ENCODE measurements around the gene SRGAP3.

Gene SRGAP3

DNA sequence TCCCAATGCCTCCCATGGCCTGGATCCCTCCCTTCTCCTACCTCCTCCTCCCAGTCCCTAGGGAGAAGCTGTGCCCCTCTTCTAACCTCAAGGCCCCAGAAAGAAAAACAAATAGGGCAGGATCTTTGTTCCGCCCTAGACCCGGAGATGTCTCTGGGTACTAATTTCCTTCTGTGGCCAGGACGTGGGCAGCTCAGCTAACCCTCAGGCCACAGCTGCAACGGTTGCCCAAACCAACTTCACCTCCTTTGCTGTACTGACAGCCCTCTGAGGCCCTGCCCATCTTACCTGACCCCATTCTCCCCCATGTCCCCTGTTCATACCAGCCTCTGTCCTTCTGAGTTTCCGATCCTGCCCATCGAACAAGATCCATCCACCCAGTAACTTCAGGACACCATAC, 70.7 kb downstream of the SRGAP3 start:
- ChIA-PET POLR2A (no interaction called here), CTCF (no interaction called here)
- DNase-seq, result no peak
- Histone ChIP-seq H3K36me3 (ENCODE audit: control insufficient read depth in 4 of 4, insufficient read depth in 4 of 4, low read length in 3 of 4) (no peaks in the 10 kb centered on the region), H3K4me1 (ENCODE audit: control extremely low read depth in 1 of 4, control insufficient read depth in 4 of 4, insufficient read depth in 4 of 4, low read length in 3 of 4) (peaks cover 10 to 74% (median 35%) of the 10 kb centered on the region in 4 experiments), H3K4me3 (ENCODE audit: control insufficient read depth in 1 of 7, extremely low read depth in 1 of 7, insufficient read depth in 4 of 7, low read depth in 2 of 7, low read length in 6 of 7) (peak overlapping the region in 1 of 7 experiments; percentile 31), H3K9me3 (ENCODE audit: control extremely low read depth in 1 of 5, control insufficient read depth in 4 of 5, insufficient read depth in 2 of 5, low read depth in 1 of 5, low read length in 4 of 5) (no peaks in the 10 kb centered on the region), H3K27ac (ENCODE audit: insufficient read depth in 1 of 2, low read depth in 1 of 2, low read length in 2 of 2, poor library complexity in 1 of 2, severe bottlenecking in 2 of 2) (no peak overlapping the region), H3K27me3 (replicated peaks in 2 of 5; ENCODE audit: control insufficient read depth in 4 of 5, insufficient read depth in 5 of 5, low read length in 4 of 5) (no peaks in the 10 kb centered on the region)
- 55% methylated on average over 6 of the region's 6 CpGs for WGBS (ENCODE audit: insufficient coverage)

DNA sequence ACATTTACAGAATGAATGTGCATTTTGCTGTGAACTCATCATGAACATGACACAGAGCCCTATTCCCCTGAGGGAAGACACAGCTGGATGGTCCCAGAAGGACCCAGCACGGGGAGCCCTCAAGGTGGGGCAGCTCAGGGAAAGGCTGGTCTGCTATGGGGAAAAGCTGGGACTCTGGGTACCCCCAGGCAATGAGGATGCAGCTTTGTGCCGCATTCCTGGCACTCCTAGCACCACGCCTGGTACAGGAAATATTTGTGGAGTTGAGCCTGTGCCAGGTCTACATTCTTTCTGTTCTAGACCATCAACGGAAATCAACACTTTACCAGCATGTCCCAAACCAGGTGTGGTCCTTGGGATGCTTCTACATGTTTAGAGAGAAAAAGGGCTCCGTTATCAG, 74.0 kb downstream of the SRGAP3 start:
- CTCF ChIA-PET, result no interaction called here
- Histone ChIP-seq H3K9me3 (ENCODE audit: control extremely low read depth in 1 of 5, control insufficient read depth in 4 of 5, insufficient read depth in 2 of 5, low read depth in 1 of 5, low read length in 4 of 5) (no peaks in the 10 kb centered on the region), H3K36me3 (ENCODE audit: control insufficient read depth in 4 of 4, insufficient read depth in 4 of 4, low read length in 3 of 4) (no peaks in the 10 kb centered on the region), H3K27ac (ENCODE audit: insufficient read depth in 1 of 2, low read depth in 1 of 2, low read length in 2 of 2, poor library complexity in 1 of 2, severe bottlenecking in 2 of 2) (no peak overlapping the region), H3K4me3 (ENCODE audit: control insufficient read depth in 1 of 7, extremely low read depth in 1 of 7, insufficient read depth in 4 of 7, low read depth in 2 of 7, low read length in 6 of 7) (no peak overlapping the region), H3K4me1 (ENCODE audit: control extremely low read depth in 1 of 4, control insufficient read depth in 4 of 4, insufficient read depth in 4 of 4, low read length in 3 of 4) (peaks cover 10 to 69% (median 34%) of the 10 kb centered on the region in 4 experiments), H3K27me3 (replicated peaks in 2 of 5; ENCODE audit: control insufficient read depth in 4 of 5, insufficient read depth in 5 of 5, low read length in 4 of 5) (no peaks in the 10 kb centered on the region)
- WGBS (ENCODE audit: insufficient coverage), result 90% methylated on average over 5 of the region's 5 CpGs
- no peak for DNase-seq
- POLR2A ChIA-PET, result no interaction called here

DNA sequence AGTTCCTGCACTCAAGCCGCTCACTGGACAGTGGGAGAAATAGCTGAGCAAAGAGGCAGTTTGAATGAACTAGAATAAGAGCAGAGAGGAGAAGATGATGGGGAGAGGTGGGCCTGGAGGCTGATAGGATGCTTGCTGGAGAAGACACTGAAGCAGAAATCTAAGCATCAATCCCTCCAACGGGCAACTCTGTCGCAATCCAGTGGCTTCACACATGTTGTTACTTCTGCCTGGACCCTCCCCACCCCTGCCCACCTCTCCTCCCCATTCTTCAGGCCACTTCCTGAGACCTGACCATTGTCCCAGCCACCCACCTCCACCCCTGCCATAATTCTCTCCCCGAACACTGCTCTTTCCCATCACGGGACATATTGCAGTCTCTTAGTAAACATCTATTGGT, 76.0 kb downstream of the SRGAP3 start:
- ChIA-PET CTCF (interaction anchor here (1.1 kb wide), 1 partner anchor 131 kb away, joined by 4 read pairs; no protein-coding TSS in a partner anchor), POLR2A (no interaction called here)
- no peak overlapping the region for H3K27ac ChIP-seq (ENCODE audit: insufficient read depth in 1 of 2, low read depth in 1 of 2, low read length in 2 of 2, poor library complexity in 1 of 2, severe bottlenecking in 2 of 2)
- H3K4me1 ChIP-seq (ENCODE audit: control extremely low read depth in 1 of 4, control insufficient read depth in 4 of 4, insufficient read depth in 4 of 4, low read length in 3 of 4), result peaks cover 0 to 49% (median 15%) of the 10 kb centered on the region in 4 experiments
- no peaks in the 10 kb centered on the region for H3K36me3 ChIP-seq (ENCODE audit: control insufficient read depth in 4 of 4, insufficient read depth in 4 of 4, low read length in 3 of 4)
- peak in 1 of 3 donors; percentile 3 for DNase-seq
- WGBS (ENCODE audit: insufficient coverage), result 91% methylated on average over 5 of the region's 5 CpGs
- H3K4me3 ChIP-seq (ENCODE audit: control insufficient read depth in 1 of 7, extremely low read depth in 1 of 7, insufficient read depth in 4 of 7, low read depth in 2 of 7, low read length in 6 of 7), result no peak overlapping the region
- H3K27me3 ChIP-seq (replicated peaks in 2 of 5; ENCODE audit: control insufficient read depth in 4 of 5, insufficient read depth in 5 of 5, low read length in 4 of 5), result no peaks in the 10 kb centered on the region
- no peaks in the 10 kb centered on the region for H3K9me3 ChIP-seq (ENCODE audit: control extremely low read depth in 1 of 5, control insufficient read depth in 4 of 5, insufficient read depth in 2 of 5, low read depth in 1 of 5, low read length in 4 of 5)

DNA sequence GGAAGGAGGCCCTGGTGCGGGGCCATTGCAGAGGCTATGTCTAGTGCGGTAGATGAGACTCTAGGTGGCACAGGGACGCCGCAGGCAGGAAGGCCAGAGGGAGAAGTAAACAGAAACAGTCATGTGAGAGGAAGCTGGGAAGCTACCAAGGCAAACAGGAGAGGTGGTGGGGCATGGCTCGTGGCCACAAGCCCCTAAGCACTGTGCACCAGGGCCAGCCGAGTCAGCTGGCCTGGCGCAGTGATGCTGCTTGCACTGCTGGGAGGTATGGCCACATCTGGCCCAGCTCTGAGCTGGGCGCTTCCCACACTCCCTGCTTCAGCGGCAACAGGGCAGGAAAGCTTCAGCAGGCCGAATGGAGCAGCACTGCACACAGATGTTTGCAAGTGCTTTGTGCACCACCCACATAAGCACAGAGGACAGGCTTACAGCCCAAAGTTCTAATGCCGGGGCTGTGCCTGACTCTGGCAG, 76.6 kb downstream of the SRGAP3 start:
- Histone ChIP-seq H3K36me3 (ENCODE audit: control insufficient read depth in 4 of 4, insufficient read depth in 4 of 4, low read length in 3 of 4) (no peaks in the 10 kb centered on the region), H3K27me3 (replicated peaks in 2 of 5; ENCODE audit: control insufficient read depth in 4 of 5, insufficient read depth in 5 of 5, low read length in 4 of 5) (no peaks in the 10 kb centered on the region), H3K4me3 (ENCODE audit: control insufficient read depth in 1 of 7, extremely low read depth in 1 of 7, insufficient read depth in 4 of 7, low read depth in 2 of 7, low read length in 6 of 7) (no peak overlapping the region), H3K27ac (ENCODE audit: insufficient read depth in 1 of 2, low read depth in 1 of 2, low read length in 2 of 2, poor library complexity in 1 of 2, severe bottlenecking in 2 of 2) (no peak overlapping the region), H3K9me3 (ENCODE audit: control extremely low read depth in 1 of 5, control insufficient read depth in 4 of 5, insufficient read depth in 2 of 5, low read depth in 1 of 5, low read length in 4 of 5) (no peaks in the 10 kb centered on the region), H3K4me1 (ENCODE audit: control extremely low read depth in 1 of 4, control insufficient read depth in 4 of 4, insufficient read depth in 4 of 4, low read length in 3 of 4) (peaks cover 0 to 44% (median 12%) of the 10 kb centered on the region in 4 experiments)
- ChIA-PET CTCF (interaction anchor here (1.1 kb wide), 1 partner anchor 131 kb away, joined by 4 read pairs; no protein-coding TSS in a partner anchor), POLR2A (no interaction called here)
- peak in 2 of 3 donors; percentile 7 to 13 for DNase-seq
- 67% methylated on average over 9 of the region's 11 CpGs for WGBS (ENCODE audit: insufficient coverage)

DNA sequence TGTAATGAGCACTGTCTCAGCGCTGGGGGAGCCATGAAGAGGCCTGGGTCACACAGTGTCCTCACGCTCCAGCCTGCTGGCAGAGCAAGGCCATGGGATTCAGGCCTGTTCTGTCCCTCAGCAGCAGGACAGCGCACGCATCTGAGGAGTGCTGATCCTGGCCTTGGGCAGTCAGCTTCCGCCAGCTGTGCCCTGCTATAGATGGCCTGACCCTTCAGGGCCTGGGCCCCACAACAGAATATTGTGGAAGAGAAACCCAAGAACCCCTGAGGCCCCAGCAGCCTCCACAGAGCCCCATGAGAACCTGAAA, 78.6 kb downstream of the SRGAP3 start:
- WGBS (ENCODE audit: insufficient coverage), result 98% methylated on average over 5 of the region's 5 CpGs
- no peak for DNase-seq
- Histone ChIP-seq H3K27ac (ENCODE audit: insufficient read depth in 1 of 2, low read depth in 1 of 2, low read length in 2 of 2, poor library complexity in 1 of 2, severe bottlenecking in 2 of 2) (no peak overlapping the region), H3K27me3 (replicated peaks in 2 of 5; ENCODE audit: control insufficient read depth in 4 of 5, insufficient read depth in 5 of 5, low read length in 4 of 5) (no peaks in the 10 kb centered on the region), H3K9me3 (ENCODE audit: control extremely low read depth in 1 of 5, control insufficient read depth in 4 of 5, insufficient read depth in 2 of 5, low read depth in 1 of 5, low read length in 4 of 5) (peaks cover 0 to 6% (median 0%) of the 10 kb centered on the region in 5 experiments), H3K4me3 (ENCODE audit: control insufficient read depth in 1 of 7, extremely low read depth in 1 of 7, insufficient read depth in 4 of 7, low read depth in 2 of 7, low read length in 6 of 7) (no peak overlapping the region), H3K4me1 (ENCODE audit: control extremely low read depth in 1 of 4, control insufficient read depth in 4 of 4, insufficient read depth in 4 of 4, low read length in 3 of 4) (peaks cover 0 to 31% (median 12%) of the 10 kb centered on the region in 4 experiments), H3K36me3 (ENCODE audit: control insufficient read depth in 4 of 4, insufficient read depth in 4 of 4, low read length in 3 of 4) (no peaks in the 10 kb centered on the region)
- CTCF ChIA-PET, result no interaction called here
- POLR2A ChIA-PET, result no interaction called here

DNA sequence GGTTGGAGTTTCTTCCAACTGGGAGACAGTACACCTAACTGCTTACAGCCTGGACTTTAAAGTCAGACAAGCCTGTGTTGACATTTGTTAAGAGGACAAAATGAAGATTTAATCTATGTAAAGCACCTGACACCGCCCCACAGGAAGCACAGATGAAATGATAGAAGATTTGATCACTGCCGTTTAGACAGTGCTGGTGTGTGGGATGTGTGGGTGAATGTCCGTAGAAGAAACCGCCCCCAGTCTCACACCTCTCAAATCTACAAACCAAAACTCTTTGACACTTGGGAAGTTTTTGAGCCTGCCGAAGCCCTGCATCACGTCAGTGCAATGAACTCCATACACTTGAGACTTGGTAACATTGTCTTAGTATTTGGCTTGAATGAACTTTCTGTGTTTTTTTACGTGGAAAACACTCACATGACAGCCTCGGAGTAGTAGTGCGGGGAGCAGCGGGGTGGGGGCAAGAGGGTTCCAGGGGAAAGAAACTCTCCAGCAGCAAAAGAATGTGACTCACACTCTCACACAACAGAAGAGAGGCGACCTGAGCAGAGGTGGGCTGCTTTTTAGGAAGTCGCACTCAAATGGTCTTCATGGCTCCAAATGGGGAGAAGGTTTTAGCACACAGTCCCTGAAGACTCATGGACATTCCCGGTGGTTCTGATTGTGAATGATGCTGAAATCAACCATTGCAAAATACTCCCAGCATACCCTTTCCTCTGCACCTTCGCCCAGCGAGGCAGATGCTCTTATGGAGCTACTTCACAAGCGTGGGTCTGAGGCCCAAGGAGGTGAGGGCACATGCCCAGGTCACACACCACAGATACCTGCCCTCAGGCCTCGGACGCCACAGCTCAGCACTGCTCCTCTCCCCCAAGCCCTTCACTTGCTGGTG, 79.2 kb downstream of the SRGAP3 start:
- Histone ChIP-seq H3K4me3 (ENCODE audit: control insufficient read depth in 1 of 7, extremely low read depth in 1 of 7, insufficient read depth in 4 of 7, low read depth in 2 of 7, low read length in 6 of 7) (no peak overlapping the region), H3K9me3 (ENCODE audit: control extremely low read depth in 1 of 5, control insufficient read depth in 4 of 5, insufficient read depth in 2 of 5, low read depth in 1 of 5, low read length in 4 of 5) (peaks cover 0 to 6% (median 0%) of the 10 kb centered on the region in 5 experiments), H3K4me1 (ENCODE audit: control extremely low read depth in 1 of 4, control insufficient read depth in 4 of 4, insufficient read depth in 4 of 4, low read length in 3 of 4) (peaks cover 0 to 30% (median 12%) of the 10 kb centered on the region in 4 experiments), H3K36me3 (ENCODE audit: control insufficient read depth in 4 of 4, insufficient read depth in 4 of 4, low read length in 3 of 4) (no peaks in the 10 kb centered on the region), H3K27me3 (replicated peaks in 2 of 5; ENCODE audit: control insufficient read depth in 4 of 5, insufficient read depth in 5 of 5, low read length in 4 of 5) (no peaks in the 10 kb centered on the region), H3K27ac (ENCODE audit: insufficient read depth in 1 of 2, low read depth in 1 of 2, low read length in 2 of 2, poor library complexity in 1 of 2, severe bottlenecking in 2 of 2) (no peak overlapping the region)
- no peak for DNase-seq
- WGBS (ENCODE audit: insufficient coverage), result 100% methylated on average over 8 of the region's 18 CpGs
- ChIA-PET CTCF (no interaction called here), POLR2A (no interaction called here)

DNA sequence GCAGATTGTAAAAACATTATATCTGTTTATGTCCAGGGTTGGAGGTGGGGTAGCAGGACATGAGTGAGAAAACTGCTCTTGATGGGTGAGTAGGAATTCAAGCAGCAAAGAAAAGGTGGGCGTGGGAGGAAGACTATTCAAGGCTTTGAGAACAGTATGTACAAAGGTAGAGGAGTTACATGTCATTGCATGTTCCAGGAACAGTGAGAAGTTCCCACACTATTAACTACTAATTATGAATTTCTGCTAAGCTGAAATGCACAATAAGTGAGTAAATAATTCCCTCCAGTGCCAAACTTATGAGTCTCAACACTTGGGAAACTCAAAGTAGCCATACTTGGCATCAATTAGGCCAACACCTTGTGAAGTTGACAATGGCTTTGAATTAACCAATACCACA, 80.1 kb downstream of the SRGAP3 start:
- WGBS (ENCODE audit: insufficient coverage), result no CpG with 5 or more reads among the region's 1 CpG
- DNase-seq, result no peak
- Histone ChIP-seq H3K4me1 (ENCODE audit: control extremely low read depth in 1 of 4, control insufficient read depth in 4 of 4, insufficient read depth in 4 of 4, low read length in 3 of 4) (peaks cover 0 to 22% (median 9%) of the 10 kb centered on the region in 4 experiments), H3K27ac (ENCODE audit: insufficient read depth in 1 of 2, low read depth in 1 of 2, low read length in 2 of 2, poor library complexity in 1 of 2, severe bottlenecking in 2 of 2) (no peak overlapping the region), H3K9me3 (ENCODE audit: control extremely low read depth in 1 of 5, control insufficient read depth in 4 of 5, insufficient read depth in 2 of 5, low read depth in 1 of 5, low read length in 4 of 5) (peaks cover 0 to 6% (median 0%) of the 10 kb centered on the region in 5 experiments), H3K4me3 (ENCODE audit: control insufficient read depth in 1 of 7, extremely low read depth in 1 of 7, insufficient read depth in 4 of 7, low read depth in 2 of 7, low read length in 6 of 7) (no peak overlapping the region), H3K27me3 (replicated peaks in 2 of 5; ENCODE audit: control insufficient read depth in 4 of 5, insufficient read depth in 5 of 5, low read length in 4 of 5) (no peaks in the 10 kb centered on the region), H3K36me3 (ENCODE audit: control insufficient read depth in 4 of 4, insufficient read depth in 4 of 4, low read length in 3 of 4) (no peaks in the 10 kb centered on the region)
- POLR2A ChIA-PET, result no interaction called here
- CTCF ChIA-PET, result no interaction called here

All from common myeloid progenitor, CD34-positive (primary cell).